Measurements from ENCODE around the gene GADL1.

GADL1 gene

DNA sequence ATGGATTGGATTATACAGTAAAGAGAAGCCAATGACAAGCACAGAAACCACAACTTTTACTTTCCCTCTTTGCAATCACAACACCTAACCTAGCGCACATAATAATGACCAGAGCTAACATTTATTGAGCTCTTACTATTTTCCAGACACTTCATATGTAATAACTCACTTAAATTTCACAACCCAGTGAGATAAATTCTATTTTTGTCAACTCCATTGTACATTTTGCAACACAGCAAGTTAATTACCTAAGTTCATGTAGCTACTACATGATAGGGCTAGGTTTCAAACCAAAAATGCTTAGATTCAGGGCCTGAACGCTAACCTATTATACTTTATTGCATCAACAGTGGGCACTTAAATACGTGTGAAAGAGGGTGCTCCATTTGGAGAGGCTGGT, 89.5 kb downstream of the GADL1 start:
- peak; percentile 67 for DNase-seq

DNA sequence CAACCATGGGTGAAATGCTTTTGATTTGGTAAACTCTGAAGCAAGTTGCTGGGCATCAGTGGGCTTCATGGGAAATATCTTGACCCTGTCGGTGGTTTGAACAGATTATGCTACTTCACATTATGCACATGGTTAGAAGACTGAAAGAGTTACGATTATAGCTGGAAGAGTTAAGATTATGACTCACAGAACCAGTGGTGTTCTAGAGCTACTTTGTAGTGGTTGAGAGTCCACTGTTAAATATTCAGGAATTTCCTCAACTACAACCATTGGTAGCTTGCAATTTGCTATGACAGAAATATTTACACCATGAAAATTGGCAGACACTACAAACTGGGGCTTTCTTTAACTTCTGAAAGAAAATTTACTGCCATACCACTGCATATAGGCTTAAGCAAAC, 99.3 kb downstream of the GADL1 start:
- no peak for DNase-seq

DNA sequence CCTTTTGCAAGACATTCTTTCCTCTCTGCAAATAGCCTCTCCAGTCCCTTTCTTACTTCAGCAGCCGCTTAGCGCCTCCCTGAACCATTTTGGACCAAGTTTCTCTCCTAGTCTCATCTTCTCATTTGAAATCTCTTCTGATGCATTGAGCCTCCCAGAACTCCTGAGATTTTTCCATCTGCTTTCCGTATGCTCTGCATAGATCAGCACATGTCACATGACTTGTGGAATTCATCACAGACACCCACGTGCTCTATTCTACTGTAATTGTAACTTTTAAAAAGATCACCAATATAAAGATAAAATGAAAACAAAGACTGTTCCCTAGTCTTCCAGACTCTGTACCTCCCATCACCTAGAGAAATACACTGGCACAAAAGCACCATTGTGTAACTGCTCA, 100.7 kb downstream of the GADL1 start:
- DNase-seq = no peak

DNA sequence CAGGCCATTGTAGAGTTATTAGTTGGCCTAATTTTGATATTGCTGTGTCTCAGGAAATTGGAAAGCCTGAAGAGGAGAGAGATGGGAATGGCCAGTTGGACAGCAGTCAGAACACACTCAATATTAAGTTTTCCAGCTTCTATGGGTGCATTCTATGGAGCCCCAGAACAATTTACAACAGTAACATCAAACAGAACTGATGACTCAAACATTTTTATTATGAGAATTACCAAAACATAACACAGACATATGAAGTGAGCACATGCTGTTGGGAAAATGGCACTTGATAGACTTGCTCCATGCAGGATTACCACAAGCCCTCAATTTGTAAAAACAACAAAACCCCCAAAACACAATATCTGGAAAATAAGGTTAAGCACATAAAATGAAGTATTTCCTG, 104.3 kb downstream of the GADL1 start:
- DNase-seq = no peak

DNA sequence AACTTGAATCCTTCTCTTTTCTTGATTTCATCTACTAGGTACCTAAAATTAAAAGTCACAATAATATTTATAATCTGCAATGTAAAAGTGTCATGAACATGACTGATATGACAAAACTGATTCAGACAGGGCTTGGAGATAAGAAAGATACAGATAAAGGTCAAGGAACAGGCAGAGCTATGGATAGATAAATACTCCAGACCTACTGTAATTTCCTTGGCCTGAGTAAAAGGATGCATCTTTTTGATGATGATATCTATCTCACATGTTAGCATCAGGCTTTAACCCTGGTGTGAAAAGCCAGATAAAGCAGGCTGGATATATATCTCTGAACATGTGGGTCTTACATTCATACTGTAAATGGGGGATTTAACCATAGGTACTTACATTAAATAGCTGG, 108.1 kb downstream of the GADL1 start:
- DNase-seq = no peak

DNA sequence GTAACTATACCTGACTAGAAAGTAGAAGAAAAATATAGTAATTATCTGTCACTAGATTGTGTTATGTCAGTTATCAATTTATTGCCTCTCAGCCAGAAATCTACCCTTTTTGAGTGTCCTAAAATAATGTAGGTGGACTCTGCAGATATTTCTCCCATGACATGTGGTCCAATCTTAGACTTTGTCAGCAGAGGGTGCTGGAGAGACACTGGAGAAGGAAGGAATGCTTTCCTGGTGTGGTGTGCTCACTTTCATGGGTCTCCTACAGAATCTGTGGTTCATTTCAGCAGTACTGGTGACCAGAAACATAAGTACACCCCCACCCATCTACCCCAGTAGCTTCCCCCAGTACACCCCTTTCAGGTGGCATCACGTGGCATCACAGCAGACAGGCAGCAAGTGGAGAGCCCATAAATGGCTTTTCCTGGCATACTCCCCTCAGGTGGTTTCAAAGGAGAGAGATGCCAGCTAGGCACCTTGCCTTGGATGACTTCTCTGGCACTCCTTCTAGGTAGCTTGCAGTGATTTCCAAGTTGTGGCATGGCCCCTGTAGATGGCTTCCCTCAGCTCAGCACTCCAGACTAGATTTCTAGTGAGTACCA, 114.7 kb downstream of the GADL1 start:
- DNase-seq = peak; percentile 23

DNA sequence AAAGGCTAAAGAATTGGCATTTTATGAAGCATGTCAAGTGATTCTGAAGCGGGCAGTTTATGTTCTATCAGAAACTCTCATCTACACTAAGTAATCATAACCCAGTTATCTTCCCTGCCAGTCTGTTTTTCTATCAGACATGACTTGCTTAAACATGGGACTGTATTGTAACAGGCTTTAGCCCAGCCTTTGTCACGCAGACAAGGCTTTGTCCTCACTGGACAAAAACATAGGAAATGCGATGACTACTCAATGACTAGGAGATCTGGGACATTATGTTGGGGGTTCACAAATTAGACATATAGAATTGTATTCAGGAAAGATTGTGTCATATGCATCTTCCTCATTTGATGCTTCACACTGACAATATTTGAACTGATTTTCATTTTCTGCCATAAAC, 115.5 kb downstream of the GADL1 start:
- no peak for DNase-seq

DNA sequence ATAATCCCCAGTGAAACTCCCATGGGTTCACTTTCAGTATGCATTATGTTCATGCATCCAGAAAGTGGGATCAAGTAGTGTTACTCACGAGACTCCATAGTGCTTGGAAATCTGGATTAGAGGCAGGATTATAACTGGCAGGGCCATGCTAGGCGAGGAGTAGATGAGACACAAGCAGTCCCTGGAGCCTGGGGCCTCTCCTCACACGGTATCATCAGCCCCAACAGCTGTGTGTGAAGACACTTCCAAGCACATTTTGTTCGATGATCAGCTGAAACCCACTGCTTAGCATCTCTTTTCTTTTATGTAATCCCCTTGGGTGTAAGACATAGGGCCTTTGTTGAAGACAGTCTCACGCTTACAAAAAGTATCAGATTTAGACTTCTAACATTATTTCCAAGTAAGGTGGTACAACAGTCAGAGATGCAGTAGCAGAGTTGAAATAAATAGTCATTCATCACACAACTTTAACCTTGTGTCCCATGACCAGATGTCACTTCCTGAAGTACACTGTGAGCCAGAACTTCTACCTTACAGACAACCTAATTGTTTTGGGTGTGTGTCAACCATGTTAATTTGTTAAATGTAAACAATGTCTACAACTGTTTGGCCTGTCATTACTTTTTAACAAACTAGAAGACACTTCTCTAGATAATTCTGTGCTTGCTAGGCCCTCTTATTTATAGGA, 116.9 kb downstream of the GADL1 start:
- no peak for DNase-seq

DNA sequence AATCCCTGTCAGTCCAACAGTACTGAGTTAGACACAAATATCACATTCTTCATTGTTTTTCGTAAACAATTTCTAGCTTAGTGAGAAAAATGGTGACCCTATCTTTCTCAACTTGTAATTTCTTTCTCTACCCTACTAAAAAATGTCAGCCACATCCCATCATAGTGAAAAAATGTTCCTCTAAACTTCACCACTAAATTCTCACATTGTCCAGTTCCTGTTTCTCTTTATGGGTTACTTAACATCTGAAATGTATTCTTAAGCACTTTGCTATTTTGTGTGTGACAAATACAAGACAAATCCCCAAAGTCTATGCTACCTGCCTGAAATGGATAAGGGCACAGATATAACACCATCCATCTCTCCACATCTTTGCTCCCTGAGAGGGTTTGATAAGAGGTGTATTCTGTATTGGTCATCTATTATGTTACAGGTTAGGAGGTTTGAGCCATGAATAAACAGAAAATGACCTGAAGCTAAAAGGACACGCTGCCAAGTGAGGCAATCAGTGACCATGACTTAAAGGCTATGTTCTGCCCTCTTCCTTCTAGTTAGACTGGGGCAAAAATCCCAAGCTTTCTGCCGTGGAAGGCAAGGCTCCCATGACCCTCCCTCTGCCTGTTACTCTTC, 118.2 kb downstream of the GADL1 start:
- peak; percentile 62 for DNase-seq

DNA sequence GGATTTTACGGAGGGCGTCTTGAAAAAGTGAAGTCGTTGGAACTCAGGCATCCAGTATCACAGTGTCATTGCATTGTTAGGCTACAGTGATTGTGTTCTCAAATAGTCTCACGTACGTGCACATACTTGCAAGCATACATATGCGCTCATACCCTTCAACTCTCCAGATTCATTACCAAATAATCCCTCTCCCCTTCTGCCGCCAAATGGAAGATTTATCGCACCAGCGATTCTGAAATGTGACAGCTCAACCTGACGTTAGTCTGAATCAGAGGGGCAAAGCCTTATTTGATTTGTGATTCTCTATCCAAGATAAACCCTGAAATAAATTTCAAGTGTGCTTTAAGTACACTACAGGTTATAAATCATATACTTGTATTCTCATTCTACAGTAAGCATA, 119.4 kb downstream of the GADL1 start:
- DNase-seq = no peak

DNA sequence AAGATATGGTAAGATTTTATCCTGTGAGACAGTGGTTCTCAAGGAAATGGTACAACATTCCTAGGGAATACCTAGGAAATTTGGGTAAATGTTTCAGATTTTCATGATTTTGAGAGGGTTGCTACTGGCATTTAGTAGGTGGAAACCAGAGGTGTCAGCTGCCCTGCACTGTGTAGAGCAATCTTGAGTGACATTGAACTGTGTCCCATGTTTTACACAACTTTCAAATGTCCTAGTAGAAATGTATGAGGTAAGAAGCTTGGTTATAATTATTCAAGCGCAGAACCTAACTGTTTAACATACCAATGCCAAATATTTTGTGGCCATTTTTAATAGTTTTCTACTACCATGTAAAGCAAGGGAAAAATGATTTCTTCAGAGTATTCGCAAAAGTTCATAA, 120.4 kb downstream of the GADL1 start:
- no peak for DNase-seq

DNA sequence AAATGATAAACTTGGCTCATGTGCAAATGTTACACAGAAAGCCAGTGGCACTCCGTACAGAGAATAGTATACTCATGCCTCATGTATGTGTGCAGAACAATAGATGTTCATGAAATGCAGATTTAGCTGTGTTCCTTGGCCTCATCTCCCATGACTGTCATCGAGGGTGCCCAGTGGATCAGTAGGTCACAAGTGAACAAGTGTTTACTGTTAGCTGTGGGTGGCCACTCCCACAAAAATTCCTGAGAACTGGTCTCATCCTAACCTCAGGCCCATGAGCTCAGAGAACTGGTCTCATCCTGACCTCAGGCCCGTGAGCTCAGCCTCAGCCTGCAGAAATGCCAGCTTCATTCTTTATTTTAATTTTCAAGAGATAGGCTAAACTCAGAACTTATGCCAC, 124.1 kb downstream of the GADL1 start:
- no peak for DNase-seq

DNA sequence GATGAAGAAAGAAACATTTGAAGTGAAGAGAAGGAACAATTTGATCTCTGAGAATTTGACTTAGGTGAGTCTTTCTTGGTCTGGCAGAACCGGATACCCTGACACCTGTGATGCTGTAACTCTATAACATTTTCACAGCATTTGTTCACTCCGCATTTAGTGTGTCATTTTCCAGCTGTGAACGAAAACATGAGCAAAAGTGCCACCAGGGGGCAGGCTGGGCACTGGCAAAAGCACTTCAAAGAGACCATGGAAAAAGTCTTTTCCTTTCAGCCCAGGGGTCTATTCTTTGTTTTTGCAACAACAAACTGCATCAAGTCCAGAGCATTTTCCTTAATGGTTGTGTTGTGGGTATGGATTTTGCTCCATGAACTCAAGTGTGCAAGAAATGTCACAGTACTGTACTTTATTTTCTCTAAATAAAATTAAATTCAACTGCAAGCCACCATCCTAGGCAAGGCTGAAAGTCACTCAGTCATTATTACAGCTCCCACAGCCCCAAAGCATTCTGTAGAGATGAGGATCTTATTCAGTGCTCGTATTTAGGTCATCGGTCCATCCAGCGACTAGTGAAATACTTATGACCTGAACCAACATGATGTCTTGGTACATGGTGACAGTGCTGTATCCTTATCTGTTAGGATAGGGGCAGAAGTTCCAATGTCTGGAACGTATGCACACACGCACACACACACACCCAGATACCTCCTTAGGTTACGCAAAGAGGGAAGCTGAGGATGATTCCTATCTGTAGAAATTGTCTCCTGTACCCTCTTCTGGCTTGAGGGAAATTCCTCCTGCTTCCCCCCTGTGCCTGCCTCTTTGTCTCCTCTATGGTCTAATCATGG, 125.5 kb downstream of the GADL1 start:
- DNase-seq = peak; percentile 28

DNA sequence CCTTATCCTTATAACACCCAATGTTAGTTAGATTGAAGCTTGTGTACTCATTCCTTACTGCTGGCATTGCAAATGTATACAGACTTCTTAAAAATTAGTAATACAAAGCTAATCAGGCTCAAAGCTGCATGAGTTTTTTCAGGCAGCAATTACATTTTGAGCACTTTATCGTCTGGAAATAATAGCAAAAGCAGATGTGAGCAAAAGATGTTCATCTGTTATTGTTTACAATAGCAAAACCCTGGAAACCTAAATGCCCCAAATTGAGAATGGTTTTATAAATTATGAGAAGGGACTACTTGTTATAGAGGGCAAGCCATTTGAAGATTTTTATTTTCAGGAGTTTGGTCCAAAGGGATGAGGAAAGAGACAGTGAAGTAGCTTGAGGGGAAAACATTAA, 126.4 kb downstream of the GADL1 start:
- no peak for DNase-seq

DNA sequence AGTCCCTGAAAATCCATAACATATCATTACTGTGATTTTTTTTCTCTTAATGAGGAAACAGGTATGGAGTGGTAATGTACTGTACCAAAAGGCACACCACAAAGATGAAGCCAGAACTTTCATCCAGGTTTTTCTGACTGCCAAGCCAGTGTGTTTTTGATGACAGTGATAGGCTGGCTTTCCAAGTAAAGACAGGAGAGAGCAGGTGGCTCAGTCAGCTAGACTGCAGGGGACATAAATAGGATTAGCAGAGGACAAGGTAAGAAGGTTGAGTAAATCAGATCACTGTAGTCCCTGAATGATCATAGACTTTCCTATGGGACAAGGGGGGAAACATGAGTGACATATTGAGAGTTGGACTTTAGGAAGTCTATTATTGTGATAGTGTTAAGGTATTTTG, 127.9 kb downstream of the GADL1 start:
- no peak for DNase-seq

DNA sequence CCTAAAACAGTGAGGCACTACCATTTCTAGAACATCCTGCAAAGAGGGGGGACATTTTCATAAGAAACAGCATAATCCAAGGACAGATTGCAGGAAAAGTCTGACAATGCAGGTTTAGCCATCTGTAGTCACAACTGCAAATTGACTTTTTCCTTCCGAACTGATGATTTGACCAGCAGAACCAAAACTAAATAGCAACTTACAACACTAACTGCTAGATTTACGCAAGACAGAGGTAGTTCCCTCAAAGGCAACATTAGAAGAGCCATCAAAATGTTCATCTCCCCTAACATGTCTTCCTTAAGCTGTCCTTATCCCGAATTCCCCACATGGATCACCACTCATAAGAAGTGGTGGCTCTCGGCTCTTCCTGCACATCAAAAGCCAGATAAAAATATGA, 129.6 kb downstream of the GADL1 start:
- peak; percentile 63 for DNase-seq

DNA sequence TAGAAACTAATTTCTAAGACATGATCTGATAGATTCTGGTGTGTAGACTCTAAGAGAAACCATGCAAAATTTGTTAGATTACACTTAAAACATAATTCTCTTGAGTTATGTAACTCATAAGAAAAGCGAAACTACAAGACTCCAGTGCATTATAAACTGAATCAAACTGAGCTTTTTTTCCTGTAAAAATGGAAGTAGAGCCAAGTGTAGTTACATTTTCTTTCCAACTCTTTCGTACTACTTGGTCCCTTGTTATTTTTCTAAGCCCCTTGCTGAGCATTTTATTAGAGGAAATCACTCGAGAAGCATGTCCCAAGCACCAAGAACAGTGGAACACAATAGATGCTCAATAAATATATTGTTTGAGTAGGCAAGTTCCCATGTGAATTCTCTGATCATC, 130.2 kb downstream of the GADL1 start:
- no peak for DNase-seq

DNA sequence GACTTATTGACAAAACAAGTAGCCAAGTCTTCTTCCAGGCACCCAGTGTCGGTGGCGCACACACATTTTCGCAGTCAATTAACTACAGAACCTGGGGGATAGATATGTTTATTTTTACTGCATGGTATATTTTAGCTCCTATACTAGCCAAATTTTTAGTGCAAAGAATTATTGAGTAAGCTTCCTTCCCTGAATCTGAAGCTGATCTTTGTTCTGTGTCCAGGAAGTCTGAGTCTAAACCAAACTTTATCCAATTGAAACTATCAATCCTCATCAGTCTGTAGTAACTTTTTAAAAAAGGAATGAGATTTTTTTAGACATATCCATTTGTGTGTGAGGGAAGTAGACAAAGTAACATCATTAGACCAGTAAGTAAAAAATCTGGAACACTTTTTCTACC, 133.1 kb downstream of the GADL1 start:
- DNase-seq = no peak

DNA sequence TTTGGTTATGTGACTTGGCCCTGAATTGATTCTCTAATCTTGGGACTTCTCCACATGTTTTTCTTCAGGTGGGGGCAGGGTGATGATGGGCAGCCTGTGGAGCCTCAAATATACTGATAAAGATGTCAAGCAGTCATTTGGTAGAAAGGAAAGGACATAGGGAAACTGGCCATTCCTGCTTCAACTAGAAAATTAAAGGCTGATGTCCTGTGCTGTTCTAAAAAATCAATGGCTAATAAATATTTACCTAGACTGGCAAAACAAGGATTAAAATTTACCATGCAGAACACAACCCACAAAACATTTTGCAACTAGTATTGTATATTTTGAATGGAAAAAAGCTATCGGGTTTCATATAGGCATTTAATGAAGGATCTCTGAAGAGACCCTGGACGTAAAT, 133.7 kb downstream of the GADL1 start:
- no peak for DNase-seq

DNA sequence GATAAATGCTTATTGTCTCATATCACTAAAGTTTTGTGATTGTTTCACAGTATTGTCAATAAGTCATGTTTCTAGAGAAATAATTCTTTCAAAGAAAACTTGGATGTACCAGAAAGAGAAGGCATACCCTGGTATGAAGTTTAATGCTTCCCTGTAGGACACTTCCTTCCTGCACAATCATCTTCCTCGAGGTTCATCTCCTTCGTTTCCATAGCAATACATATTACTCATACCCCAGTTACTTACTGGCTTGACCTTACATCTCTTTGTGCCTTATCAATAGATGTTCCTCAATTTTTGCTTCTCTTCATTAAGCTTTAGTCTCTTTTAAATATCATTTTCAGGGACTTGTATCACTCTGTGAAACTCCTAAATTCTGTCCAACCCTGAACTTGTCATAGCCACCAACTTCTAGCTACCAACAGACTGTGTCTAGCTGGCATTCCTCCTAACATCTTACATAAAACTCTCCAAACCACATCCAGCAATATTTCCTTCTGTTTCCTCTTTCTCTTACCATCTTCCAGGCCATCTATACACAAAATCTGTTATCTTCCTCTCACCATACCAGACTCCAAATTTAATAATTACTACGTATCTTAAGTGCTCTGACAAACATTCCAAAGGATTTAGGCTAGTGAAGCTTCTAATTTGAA, 134.3 kb downstream of the GADL1 start:
- DNase-seq = peak; percentile 56

DNA sequence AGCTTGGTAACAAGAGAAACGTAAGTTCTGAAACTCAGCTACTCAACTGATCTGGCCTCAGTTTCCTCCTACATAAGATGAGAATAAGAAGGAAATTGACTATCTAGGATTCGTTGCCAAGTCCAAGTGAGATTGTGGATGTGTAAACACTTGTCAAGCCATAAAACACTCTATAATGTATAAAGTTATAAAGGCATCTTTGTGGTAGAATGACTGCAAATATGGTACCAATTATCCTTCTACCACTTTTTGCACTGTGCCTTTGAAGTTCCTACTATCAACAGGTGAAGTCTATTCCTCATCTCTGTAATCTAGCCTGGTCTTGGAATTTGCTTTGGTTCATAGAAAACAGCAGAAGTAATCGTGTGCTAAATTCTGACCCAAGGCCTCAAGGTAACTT, 138.2 kb downstream of the GADL1 start:
- no peak for DNase-seq

DNA sequence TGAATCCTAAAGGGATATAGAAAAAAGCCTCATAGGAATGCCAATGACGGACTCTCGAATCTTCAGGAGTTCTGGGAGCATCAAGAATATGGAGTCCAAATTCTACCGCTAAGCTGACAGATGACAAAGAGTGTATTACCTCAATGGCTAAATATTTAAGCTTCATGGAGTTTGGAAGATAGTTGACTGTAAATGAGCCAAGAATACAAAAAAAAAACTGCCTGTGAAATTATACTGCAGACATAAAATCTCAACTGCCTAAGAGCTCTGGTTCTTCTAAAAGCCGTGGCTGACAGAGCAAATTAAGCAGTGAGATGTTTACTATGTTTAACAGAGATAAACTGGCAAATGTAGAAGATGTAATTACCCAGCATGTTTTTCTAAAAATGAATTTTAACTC, 140.0 kb downstream of the GADL1 start:
- no peak for DNase-seq

DNA sequence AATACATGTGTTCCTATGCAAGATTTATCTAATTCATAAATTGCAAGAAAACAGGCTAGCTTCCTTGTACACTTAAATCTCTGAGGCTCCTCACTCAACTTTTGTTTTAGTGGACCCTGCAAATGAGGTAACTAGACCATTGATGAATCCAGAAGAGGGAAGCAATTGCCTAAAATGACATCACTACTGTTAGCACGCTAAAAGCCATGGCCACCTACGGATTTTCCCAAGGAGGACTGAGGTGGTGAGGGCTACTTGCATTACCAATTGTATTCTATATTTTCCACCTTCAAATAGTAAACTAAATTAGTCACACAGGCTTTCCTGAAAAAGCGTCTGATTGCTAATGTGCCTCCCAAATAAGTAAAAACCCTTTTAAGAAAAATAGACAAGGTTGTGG, 140.7 kb downstream of the GADL1 start:
- DNase-seq = no peak
